ENCODE results near the gene ADCYAP1R1.

DNA sequence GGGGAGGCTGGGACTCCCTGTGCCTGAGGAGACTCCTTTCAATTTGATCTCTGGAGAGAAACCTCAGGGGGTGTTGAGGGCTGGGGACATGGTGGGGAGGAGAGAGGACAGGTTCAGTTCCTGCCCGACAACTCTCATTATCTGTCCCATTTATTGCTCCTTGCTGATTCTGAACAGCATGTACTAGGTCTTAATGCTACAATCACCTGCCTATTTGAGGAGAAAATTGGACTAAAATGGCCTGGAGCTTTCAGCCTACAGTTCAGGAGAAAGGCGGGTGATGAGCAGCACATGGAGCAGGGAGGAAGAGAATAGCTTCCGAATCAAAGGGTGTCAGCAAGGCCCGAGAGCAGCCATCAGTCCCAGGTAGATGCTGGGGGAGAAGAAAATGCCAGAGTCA lies 30.0 kb upstream of the ADCYAP1R1 start:
- TF ChIP-seq REST (IDR thresholded peaks at IDR 0.05; ENCODE audit: low read depth) (no peak), MAX (IDR thresholded peaks at IDR 0.05) (no peak), YY1 (IDR thresholded peaks at IDR 0.05; ENCODE audit: low read depth) (no peak), FOXM1 (IDR thresholded peaks at IDR 0.05; ENCODE audit: borderline replicate concordance, low read depth) (no peak), TCF12 (IDR thresholded peaks at IDR 0.05; ENCODE audit: low read depth) (no peak)
- TF ChIP-seq, protein P1, sequence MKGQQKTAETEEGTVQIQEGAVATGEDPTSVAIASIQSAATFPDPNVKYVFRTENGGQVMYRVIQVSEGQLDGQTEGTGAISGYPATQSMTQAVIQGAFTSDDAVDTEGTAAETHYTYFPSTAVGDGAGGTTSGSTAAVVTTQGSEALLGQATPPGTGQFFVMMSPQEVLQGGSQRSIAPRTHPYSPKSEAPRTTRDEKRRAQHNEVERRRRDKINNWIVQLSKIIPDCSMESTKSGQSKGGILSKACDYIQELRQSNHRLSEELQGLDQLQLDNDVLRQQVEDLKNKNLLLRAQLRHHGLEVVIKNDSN (IDR thresholded peaks at IDR 0.05) = no peak
